Breast epithelium (tissue), 4 donors: ENCODE measurements around the gene ACSS1. TPM values are rescaled to one million over a fixed set of nuclear protein-coding genes. Genes with fewer than 3 reads are reported as not detected.

Experiments
- DNase-seq, 2 donors: peaks; one replicate each; pipeline ENCODE4 v3.0.0-alpha.2; 2019; ENCODE audit warnings: low spot score in 2 of 2
- H3K27ac ChIP-seq, 2 donors: fragments of 200-600 bp; sonication (generic) in 1 of 2; one replicate each; pipeline ENCODE4 v1.5.1; 2016 to 2019; ENCODE audit warnings: mild to moderate bottlenecking in 1 of 2
- H3K27me3 ChIP-seq, 2 donors: fragments of 200-600 bp; sonication (generic) in 1 of 2; one replicate each; pipeline versions ENCODE4 v1.5.1 to v1.6.0; 2017 to 2019; ENCODE audit warnings: control low read depth in 1 of 2, mild to moderate bottlenecking in 1 of 2
- H3K36me3 ChIP-seq: fragments of 200-600 bp; one replicate; pipeline ENCODE4 v1.5.1; 2019
- H3K4me1 ChIP-seq, 2 donors: fragments of 200-600 bp; sonication (generic); one replicate each; pipeline ENCODE4 v1.5.1; 2016 to 2019; ENCODE audit warnings: control low read depth in 1 of 2
- H3K4me3 ChIP-seq, 3 donors: fragments of 200-600 bp; sonication (generic); 1 replicate in 2 of 3; 2 replicates in 1 of 3; pipeline ENCODE4 v1.5.1; 2016 to 2019; ENCODE audit warnings: mild to moderate bottlenecking in 3 of 3, moderate library complexity in 2 of 3
- H3K9me3 ChIP-seq, 2 donors: fragments of 200-600 bp; sonication (generic) in 1 of 2; one replicate each; pipeline ENCODE4 v1.5.1; 2016 to 2019; ENCODE audit warnings: control low read depth in 1 of 2
- POLR2A ChIP-seq: fragments of 450-650 bp; IDR thresholded peaks from one replicate; pipeline ENCODE4 v1.6.1; 2016; ENCODE audit warnings: antibody characterized with exemption, mild to moderate bottlenecking, moderate library complexity
- POLR2AphosphoS5 ChIP-seq, 3 donors: sonication (generic); formaldehyde crosslinking; IDR thresholded peaks; one replicate each; pipeline ENCODE4 v1.6.1; 2017; ENCODE audit warnings: antibody characterized with exemption in 3 of 3
- intact Hi-C: fragments of 100-400 bp; cut with DNase I; formaldehyde crosslinking; loops from one replicate; pipeline ENCODE4 v1.15.1; 2023; ENCODE audit warnings: low total_unique reads
- total RNA-seq, 3 donors: library from RNA; depleted of rRNA; stranded (reverse); fragments of >200 nt; gene quantifications; one replicate each; pipeline ENCODE4 v1.1.0, GENCODE V29; 2016
- TF ChIP-seq, protein P1 (sequence below), 3 donors: fragments of 450-650 bp; IDR thresholded peaks; one replicate each; pipeline ENCODE4 v1.5.1; 2016 to 2017; ENCODE audit warnings: antibody characterized with exemption in 3 of 3, mild to moderate bottlenecking in 3 of 3, moderate library complexity in 3 of 3

ACSS1 gene
- total RNA-seq, 3 donors from 2014 or later: 17.6 to 38.2 (median 37.4) TPM

DNA sequence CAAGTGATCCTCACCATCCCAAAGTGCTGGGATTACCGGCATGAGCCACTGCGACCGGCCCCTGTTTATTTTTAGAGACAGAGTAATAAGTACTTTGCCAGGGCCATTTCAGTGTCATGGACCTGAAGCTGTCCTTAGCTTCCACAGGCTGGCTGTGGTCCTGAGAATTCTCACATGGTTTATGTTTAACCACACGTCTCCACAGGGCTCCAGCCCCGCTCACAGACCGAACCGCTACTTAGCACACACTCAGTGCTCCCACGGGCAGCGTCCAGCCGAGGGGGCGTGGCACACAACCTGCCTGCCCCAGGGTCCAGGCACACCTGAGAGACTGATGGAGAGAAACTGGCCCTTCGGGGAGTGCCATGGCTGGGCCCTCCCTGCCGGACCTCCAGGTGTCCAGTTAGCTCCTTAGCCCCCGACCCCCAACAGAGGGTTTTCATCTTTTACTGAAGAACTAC lies 11.7 kb downstream of the ACSS1 start:
- no peak for TF ChIP-seq POLR2AphosphoS5 (IDR thresholded peaks at IDR 0.05)
- TF ChIP-seq POLR2A: no peak
- TF ChIP-seq, protein P1, sequence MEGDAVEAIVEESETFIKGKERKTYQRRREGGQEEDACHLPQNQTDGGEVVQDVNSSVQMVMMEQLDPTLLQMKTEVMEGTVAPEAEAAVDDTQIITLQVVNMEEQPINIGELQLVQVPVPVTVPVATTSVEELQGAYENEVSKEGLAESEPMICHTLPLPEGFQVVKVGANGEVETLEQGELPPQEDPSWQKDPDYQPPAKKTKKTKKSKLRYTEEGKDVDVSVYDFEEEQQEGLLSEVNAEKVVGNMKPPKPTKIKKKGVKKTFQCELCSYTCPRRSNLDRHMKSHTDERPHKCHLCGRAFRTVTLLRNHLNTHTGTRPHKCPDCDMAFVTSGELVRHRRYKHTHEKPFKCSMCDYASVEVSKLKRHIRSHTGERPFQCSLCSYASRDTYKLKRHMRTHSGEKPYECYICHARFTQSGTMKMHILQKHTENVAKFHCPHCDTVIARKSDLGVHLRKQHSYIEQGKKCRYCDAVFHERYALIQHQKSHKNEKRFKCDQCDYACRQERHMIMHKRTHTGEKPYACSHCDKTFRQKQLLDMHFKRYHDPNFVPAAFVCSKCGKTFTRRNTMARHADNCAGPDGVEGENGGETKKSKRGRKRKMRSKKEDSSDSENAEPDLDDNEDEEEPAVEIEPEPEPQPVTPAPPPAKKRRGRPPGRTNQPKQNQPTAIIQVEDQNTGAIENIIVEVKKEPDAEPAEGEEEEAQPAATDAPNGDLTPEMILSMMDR (IDR thresholded peaks at IDR 0.05): no peak
- intact Hi-C loops: no loop called here

DNA sequence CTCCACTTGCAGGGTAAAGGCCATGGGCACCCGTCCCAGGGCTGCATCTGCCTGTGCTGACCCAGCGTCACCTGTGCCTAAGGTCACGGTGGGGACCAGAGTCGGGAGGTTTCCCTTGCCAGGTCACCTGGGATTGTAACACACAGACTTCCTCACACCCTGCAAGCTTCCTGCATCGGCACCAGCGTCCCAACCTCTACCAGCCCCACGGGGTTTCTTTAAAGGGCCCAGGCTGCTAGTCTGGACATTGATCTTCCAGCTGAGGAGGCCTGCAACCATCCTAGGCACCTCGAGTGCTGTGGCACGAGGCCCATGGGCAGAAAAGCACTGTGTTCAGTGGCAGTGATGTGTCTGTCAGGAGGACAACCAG lies 12.6 kb downstream of the ACSS1 start:
- Histone ChIP-seq H3K9me3 (no peaks in the 10 kb centered on the region), H3K4me1 (peaks cover 4 to 7% of the 10 kb centered on the region in 2 donors), H3K4me3 (no peak overlapping the region), H3K36me3 (no peaks in the 10 kb centered on the region), H3K27ac (peak overlapping the region in 1 of 2 donors; percentile 24), H3K27me3 (no peaks in the 10 kb centered on the region)
- no peak for DNase-seq
- intact Hi-C loops: no loop called here
- TF ChIP-seq, protein P1 (IDR thresholded peaks at IDR 0.05): no peak
- TF ChIP-seq POLR2AphosphoS5 (IDR thresholded peaks at IDR 0.05): no peak

More for the DNA sequence above, 11.7 kb downstream of the ACSS1 start:
- Histone ChIP-seq H3K4me3 (no peak overlapping the region), H3K27ac (no peak overlapping the region), H3K4me1 (no peaks in the 10 kb centered on the region), H3K27me3 (no peaks in the 10 kb centered on the region), H3K36me3 (no peaks in the 10 kb centered on the region), H3K9me3 (no peaks in the 10 kb centered on the region)
- no peak for DNase-seq

DNA sequence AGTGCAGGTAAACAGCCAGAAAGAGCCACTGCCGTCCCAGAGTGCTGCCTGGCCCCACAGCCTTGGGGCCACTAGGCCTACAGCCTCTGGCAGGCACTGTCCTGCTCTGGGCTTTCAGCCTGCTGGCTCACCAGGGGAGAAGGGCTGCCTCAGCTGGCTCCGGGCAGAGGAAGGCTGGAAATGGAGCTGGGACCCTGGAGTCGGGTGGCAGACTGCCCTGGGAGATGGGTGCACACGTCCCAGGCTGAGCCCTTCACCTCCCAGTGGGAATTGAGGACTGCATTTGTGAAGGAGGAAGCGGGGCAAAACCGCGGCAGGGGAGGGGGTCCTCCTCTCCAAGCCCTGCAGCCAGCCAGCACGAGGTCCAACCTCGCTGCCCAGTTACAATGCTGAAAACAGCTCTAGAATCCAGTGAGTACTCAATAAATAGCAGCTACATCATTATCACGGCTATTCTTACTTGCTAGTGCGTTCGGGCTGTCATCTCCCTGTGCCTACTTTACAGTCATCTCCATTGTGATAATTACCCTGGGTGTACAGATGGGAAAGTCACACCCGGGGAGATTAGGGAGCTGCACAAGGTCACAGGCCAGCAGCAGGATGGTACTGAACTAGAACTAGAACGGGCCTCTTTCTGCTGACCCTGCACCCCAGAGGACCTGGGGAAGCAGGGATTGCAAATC lies 13.1 kb downstream of the ACSS1 start:
- Histone ChIP-seq H3K36me3 (no peaks in the 10 kb centered on the region), H3K27ac (peak overlapping the region in 1 of 2 donors; percentile 24), H3K4me3 (no peak overlapping the region), H3K9me3 (no peaks in the 10 kb centered on the region), H3K4me1 (peaks cover 7 to 10% of the 10 kb centered on the region in 2 donors), H3K27me3 (no peaks in the 10 kb centered on the region)
- intact Hi-C loops: no loop called here
- TF ChIP-seq POLR2AphosphoS5 (IDR thresholded peaks at IDR 0.05) (no peak), POLR2A (no peak)
- TF ChIP-seq, protein P1 (IDR thresholded peaks at IDR 0.05): no peak
- DNase-seq: no peak

DNA sequence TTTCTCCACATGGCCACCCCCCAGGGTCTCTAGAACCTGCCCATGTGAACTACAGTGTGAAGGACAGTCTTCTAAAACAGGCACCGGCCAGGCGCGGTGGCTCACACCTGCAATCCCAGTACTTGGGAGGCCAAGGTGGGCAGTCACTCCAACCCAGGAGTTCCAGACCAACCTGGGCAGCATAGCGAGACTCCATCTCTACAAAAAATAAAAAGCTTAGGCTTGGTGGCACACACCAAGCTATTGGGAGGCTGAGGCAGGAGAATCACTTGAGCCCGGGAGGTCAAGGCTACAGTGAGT lies 13.7 kb downstream of the ACSS1 start:
- intact Hi-C loops: no loop called here
- H3K27me3 ChIP-seq: no peaks in the 10 kb centered on the region
- H3K9me3 ChIP-seq: no peaks in the 10 kb centered on the region
- no peak for DNase-seq
- no peak overlapping the region for H3K27ac ChIP-seq
- no peak overlapping the region for H3K4me3 ChIP-seq
- TF ChIP-seq POLR2A (no peak), POLR2AphosphoS5 (IDR thresholded peaks at IDR 0.05) (no peak)
- TF ChIP-seq, protein P1 (IDR thresholded peaks at IDR 0.05): no peak
- peaks cover 12 to 14% of the 10 kb centered on the region in 2 donors for H3K4me1 ChIP-seq
- H3K36me3 ChIP-seq: no peaks in the 10 kb centered on the region

DNA sequence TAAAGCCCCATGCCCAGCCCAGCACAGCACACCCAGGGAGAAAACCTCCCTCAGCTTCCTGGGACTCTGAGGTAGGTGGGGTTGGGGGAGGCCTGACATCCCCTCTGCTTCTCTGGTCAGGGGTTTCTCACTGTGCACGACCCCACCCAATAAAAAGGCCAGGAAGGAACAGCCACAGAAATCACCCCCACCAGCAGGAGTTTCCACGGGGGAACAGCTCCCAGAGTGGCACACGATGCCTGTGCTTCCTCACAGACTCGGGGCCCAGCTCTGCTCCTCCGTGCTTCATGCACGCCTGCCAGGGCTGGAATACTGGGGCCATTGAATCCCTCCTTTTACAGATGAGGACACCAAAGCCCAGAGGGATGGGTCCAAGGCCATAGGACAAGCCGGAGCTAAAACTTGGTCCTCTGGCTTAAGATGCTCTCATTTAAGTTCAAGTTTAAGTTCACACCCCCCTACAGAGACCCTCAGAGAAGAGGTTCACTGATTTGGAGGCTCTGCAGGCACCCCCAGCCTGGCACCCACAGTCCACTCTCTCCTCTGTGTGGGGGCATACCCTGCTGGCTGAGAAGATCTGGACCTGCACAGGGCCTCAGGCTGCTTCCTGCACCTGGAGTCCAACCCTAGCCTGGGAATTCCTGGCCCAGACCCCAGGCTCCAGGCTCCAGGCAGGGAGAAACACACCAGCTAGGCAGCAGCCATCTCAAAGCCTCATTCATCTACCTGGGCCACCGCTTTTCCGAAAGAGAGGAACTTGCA lies 14.3 kb downstream of the ACSS1 start:
- Histone ChIP-seq H3K36me3 (no peaks in the 10 kb centered on the region), H3K27me3 (no peaks in the 10 kb centered on the region), H3K9me3 (no peaks in the 10 kb centered on the region), H3K4me3 (no peak overlapping the region), H3K4me1 (peaks cover 18 to 20% of the 10 kb centered on the region in 2 donors), H3K27ac (peak overlapping the region; percentile 33 to 66)
- TF ChIP-seq POLR2AphosphoS5 (IDR thresholded peaks at IDR 0.05) (no peak), POLR2A (no peak)
- TF ChIP-seq, protein P1 (IDR thresholded peaks at IDR 0.05): no peak
- intact Hi-C loops: no loop called here
- no peak for DNase-seq
